Smooth muscle cell (in vitro differentiated cells): Measurements from ENCODE around the gene YPEL1. TPM values are rescaled to one million over a fixed set of nuclear protein-coding genes. Genes with fewer than 3 reads are reported as not detected.
"Not testable (repeated sequence)": the region's sequence is repeated elsewhere in the genome, so short reads cannot be mapped to it uniquely, and the experiment has no call there.

Experiments used
- DNase-seq: peaks from one replicate; lab custom pipeline; 2025; ENCODE audit not compliant: unreplicated experiment; lab: John Stamatoyannopoulos, UW
- H2AFZ ChIP-seq: fragments of 200-600 bp; sonication (generic); 2 replicates; pipeline ENCODE4 v1.6.0; 2016; ENCODE audit warnings: antibody characterized with exemption, low read depth, mild to moderate bottlenecking
- H3F3A ChIP-seq: fragments of 200-600 bp; sonication (generic); 2 replicates; pipeline ENCODE4 v1.6.0; 2017; ENCODE audit warnings: antibody characterized with exemption, low read depth
- H3K27ac ChIP-seq: fragments of 200-600 bp; sonication (generic); 2 replicates; pipeline ENCODE4 v1.5.1; 2016; ENCODE audit warnings: low read depth, mild to moderate bottlenecking
- H3K27me3 ChIP-seq: fragments of 200-600 bp; sonication (generic); 2 replicates; pipeline ENCODE4 v1.6.1; 2016; ENCODE audit warnings: low read depth, mild to moderate bottlenecking
- H3K36me3 ChIP-seq: fragments of 200-600 bp; sonication (generic); 2 replicates; pipeline ENCODE4 v1.5.1; 2016; ENCODE audit warnings: low read depth
- H3K4me1 ChIP-seq: fragments of 200-600 bp; sonication (generic); 2 replicates; pipeline ENCODE4 v1.5.1; 2016; ENCODE audit warnings: low read depth
- H3K4me2 ChIP-seq: fragments of 200-600 bp; sonication (generic); 2 replicates; pipeline ENCODE4 v1.6.0; 2016; ENCODE audit warnings: mild to moderate bottlenecking
- H3K4me3 ChIP-seq: fragments of 200-600 bp; sonication (generic); 2 replicates; pipeline ENCODE4 v1.5.1; 2016; ENCODE audit warnings: mild to moderate bottlenecking
- H3K79me2 ChIP-seq: fragments of 200-600 bp; sonication (generic); 2 replicates; pipeline ENCODE4 v1.6.0; 2016; ENCODE audit warnings: low read depth, mild to moderate bottlenecking
- H3K9ac ChIP-seq: fragments of 200-600 bp; sonication (generic); 2 replicates; pipeline ENCODE4 v1.6.0; 2016; ENCODE audit warnings: low read depth
- H3K9me3 ChIP-seq: fragments of 200-600 bp; sonication (generic); replicated peaks from 2 replicates; pipeline ENCODE4 v1.5.1; 2016; ENCODE audit warnings: low read depth
- H4K20me1 ChIP-seq: fragments of 200-600 bp; sonication (generic); 2 replicates; pipeline ENCODE4 v1.6.0; 2016; ENCODE audit warnings: low read depth
- WGBS: methylation state at CpG from one replicate; pipeline ENCODE4 v1.1.7; 2016; ENCODE audit warnings: low lambda C conversion rate; 5-methylcytosine and 5-hydroxymethylcytosine counted together
- polyA plus RNA-seq: library from polyadenylated mRNA; unstranded; fragments of >200 nt; fragmentation: Nextera tagmentation; extraction: Ambion mirVana; gene quantifications from 2 replicates; pipeline ENCODE4 v1.2.1, GENCODE V29; 2016
- total RNA-seq: library from RNA; depleted of rRNA; stranded (reverse); fragments of >200 nt; gene quantifications from 2 replicates; pipeline ENCODE4 v1.2.3, GENCODE V29; 2014
- TF ChIP-seq, protein P1 (sequence below): fragments of 200-600 bp; sonication (generic); IDR thresholded peaks from 2 replicates; pipeline ENCODE4 v1.5.1; 2017; ENCODE audit warnings: borderline replicate concordance, mild to moderate bottlenecking, antibody characterized with exemption; ENCODE audit not compliant: insufficient read depth, poor library complexity, severe bottlenecking

YPEL1 gene
- total and polyA plus RNA-seq, 2 experiments from 2014 or later: 1.8 to 4.1 TPM

DNA sequence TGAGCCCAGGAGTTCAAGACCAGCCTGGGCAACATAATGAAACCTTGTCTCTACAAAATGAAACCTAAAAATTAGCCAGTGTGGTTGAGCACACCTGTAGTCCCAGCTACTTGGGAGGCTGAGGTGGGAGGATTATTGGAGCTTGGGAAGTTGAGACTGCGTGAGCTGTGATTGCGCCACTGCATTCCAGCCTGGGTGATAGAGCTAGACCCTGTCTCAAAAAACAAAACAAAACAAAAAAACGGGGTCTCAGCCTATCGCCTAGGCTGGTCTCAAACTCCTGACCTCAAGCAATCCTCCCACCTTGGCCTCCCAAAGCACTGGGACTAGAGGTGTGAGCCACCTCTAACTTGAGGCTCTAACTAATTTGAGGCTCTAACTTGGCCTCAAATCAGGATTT lies 56.2 kb downstream of the YPEL1 start:
- Histone ChIP-seq H3K36me3 (no peaks in the 10 kb centered on the region), H3K9me3 (no peaks in the 10 kb centered on the region), H3K4me1 (no peaks in the 10 kb centered on the region), H3K4me2 (no peak overlapping the region), H4K20me1 (no peaks in the 10 kb centered on the region), H3K79me2 (no peaks in the 10 kb centered on the region), H3K27ac (no peak overlapping the region), H3F3A (no peaks in the 10 kb centered on the region), H3K27me3 (no peaks in the 10 kb centered on the region), H3K4me3 (no peak overlapping the region), H2AFZ (no peak overlapping the region), H3K9ac (no peak overlapping the region)
- no peak for DNase-seq
- TF ChIP-seq, protein P1, sequence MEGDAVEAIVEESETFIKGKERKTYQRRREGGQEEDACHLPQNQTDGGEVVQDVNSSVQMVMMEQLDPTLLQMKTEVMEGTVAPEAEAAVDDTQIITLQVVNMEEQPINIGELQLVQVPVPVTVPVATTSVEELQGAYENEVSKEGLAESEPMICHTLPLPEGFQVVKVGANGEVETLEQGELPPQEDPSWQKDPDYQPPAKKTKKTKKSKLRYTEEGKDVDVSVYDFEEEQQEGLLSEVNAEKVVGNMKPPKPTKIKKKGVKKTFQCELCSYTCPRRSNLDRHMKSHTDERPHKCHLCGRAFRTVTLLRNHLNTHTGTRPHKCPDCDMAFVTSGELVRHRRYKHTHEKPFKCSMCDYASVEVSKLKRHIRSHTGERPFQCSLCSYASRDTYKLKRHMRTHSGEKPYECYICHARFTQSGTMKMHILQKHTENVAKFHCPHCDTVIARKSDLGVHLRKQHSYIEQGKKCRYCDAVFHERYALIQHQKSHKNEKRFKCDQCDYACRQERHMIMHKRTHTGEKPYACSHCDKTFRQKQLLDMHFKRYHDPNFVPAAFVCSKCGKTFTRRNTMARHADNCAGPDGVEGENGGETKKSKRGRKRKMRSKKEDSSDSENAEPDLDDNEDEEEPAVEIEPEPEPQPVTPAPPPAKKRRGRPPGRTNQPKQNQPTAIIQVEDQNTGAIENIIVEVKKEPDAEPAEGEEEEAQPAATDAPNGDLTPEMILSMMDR: no peak
- 86% methylated on average over 4 of the region's 4 CpGs for WGBS

DNA sequence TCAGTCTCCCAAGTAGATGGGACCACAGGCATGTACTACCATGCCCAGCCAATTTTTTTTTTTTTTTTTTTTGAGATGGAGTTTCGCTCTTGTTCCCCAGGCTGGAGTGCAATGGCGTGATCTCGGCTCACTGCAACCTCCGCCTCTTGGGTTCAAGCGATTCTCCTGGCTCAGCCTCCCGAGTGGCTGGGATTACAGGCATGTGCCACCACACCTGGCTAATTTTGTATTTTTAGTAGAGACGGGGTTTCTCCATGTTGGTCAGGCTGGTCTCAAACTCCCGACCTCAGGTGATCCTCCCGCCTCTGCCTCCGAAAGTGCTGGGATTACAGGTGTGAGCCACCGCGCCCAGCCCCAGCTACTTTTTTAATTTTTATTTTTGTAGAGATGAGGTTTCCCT lies 56.8 kb downstream of the YPEL1 start:
- H3K79me2 ChIP-seq, H3K27ac ChIP-seq, DNase-seq, H3K27me3 ChIP-seq, H3K9ac ChIP-seq, H4K20me1 ChIP-seq, H3K4me1 ChIP-seq, H3K9me3 ChIP-seq, H3K36me3 ChIP-seq, H3K4me2 ChIP-seq, H3F3A ChIP-seq, H3K4me3 ChIP-seq, H2AFZ ChIP-seq: not testable (repeated sequence)
- WGBS: over 99% methylated on average over 12 of the region's 12 CpGs

DNA sequence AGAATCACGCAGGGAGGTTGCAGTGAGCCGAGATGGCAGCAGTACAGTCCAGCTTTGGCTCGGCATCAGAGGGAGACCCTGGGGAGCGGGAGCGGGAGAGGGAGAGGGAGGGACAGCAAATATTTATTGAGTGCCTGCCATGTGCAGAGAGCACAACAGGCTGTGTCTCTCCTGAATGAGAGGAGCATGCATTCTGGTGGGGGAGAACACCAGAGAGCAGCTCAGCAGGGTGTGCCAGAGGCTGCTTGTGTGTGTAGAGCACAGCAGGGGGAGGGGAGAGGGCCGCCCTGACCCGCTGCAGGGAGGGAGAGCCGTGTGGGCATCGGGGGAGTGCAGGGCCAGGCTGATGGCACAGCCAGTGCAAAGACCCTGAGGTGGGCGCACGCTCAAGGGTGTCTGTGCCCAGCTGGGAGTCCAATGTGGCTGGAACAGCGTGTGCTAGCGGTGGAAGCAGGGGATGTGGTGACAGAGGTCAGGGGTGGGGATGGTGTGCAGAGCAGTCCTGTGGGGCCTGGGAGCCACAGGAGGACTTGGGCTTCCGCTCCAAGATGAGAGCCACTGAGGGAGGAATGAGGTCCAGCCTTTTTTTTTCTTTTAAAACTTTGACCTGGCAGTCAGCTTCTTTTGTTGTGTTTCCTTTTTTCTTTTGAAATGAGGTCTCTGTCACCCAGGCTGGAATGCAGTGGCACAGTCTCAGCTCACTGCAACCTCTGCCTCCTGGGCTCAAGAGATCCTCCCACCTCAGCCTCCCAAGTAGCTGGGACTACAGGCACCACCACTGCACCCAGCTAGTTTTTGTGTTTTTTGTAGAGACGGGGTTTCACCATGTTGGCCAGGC lies 57.8 kb downstream of the YPEL1 start:
- H3K4me1 ChIP-seq: no peaks in the 10 kb centered on the region
- H3K36me3 ChIP-seq: no peaks in the 10 kb centered on the region
- H3K27me3 ChIP-seq: no peaks in the 10 kb centered on the region
- no peak overlapping the region for H2AFZ ChIP-seq
- H3K4me2 ChIP-seq: no peak overlapping the region
- WGBS: 93% methylated on average over 14 of the region's 15 CpGs
- H3K27ac ChIP-seq: no peak overlapping the region
- H3K4me3 ChIP-seq: no peak overlapping the region
- H3F3A ChIP-seq: no peaks in the 10 kb centered on the region
- no peaks in the 10 kb centered on the region for H3K9me3 ChIP-seq
- DNase-seq: no peak
- H4K20me1 ChIP-seq: no peaks in the 10 kb centered on the region
- TF ChIP-seq, protein P1: no peak
- H3K79me2 ChIP-seq: no peaks in the 10 kb centered on the region
- no peak overlapping the region for H3K9ac ChIP-seq

DNA sequence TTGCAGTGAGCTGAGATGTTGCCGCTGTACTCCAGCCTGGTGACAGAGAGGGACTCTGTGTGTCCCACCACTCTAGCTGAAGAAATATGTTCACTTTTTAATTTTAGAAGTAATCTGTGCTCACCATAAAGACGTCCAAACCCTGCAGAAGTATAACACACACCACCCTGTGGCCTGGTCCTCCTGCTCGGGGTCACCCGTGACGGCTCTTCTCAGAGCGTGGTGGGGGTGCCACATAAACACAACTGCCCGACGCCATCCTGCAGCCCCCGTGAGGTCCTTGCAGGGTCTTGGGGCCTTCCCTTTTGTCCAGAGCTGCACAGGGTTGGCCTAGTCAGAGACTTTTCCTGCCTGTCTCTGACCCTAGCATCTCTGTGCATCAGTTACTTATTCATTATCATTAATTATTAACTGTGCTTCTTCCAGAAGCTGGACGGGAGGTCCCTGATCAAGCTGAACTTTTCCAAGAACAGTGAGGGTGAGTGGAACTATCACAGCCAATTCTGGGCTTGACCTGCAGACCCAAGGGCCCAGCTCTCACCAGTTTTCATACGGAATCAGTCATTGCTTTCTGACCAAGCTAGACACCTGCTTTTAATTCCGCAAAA lies 60.9 kb downstream of the YPEL1 start:
- Histone ChIP-seq H3K4me1 (no peaks in the 10 kb centered on the region), H3K9me3 (no peaks in the 10 kb centered on the region), H3K79me2 (no peaks in the 10 kb centered on the region), H4K20me1 (peaks cover 2% of the 10 kb centered on the region), H3F3A (no peaks in the 10 kb centered on the region), H2AFZ (no peak overlapping the region), H3K27me3 (no peaks in the 10 kb centered on the region), H3K36me3 (no peaks in the 10 kb centered on the region), H3K9ac (no peak overlapping the region), H3K27ac (no peak overlapping the region), H3K4me2 (no peak overlapping the region), H3K4me3 (no peak overlapping the region)
- TF ChIP-seq, protein P1: no peak
- no peak for DNase-seq
- WGBS: over 99% methylated on average over 12 of the region's 12 CpGs
